ENCODE results near the gene MRPL24. TPM values are rescaled to one million over a fixed set of nuclear protein-coding genes. Genes with fewer than 3 reads are reported as not detected.

MRPL24 gene
- total and polyA plus RNA-seq, 9 of the 15 experiments (the other 6 are each of a cell fraction or from before 2014, with no cell fraction given), result 74.3 to 267 (median 113) TPM

DNA sequence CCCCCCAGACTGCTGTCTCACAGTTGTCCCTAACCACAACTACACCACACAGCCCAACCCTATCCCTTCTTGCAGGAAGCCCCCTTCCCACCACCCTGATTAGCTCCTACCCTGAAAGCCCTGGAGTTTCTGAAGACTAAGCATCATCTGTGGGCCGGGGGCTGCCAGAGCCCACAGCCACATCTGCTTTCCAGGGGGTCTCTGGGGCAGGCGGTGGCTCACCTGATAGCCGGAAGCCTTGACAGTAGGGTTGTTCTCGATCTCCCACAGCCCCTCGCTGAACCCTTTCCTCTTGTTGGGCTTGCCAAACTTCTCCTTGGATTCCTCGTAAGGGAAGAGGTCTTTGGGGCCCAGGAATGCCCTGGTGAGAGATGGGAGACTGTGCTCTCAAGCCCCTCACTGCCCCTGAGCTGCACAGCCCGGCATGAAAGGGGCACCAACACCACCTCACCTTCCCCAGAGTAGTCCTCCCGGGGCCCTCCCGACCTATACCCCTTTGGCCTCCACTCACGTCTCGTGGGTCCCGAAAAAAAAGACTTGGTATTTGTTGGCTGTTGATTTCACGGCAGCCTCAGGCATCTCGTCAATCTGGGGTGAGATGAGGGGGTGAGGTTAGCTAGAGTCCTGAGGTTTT is 4.0 kb upstream of the MRPL24 start (continued):
- TF ChIP-seq, protein P1, sequence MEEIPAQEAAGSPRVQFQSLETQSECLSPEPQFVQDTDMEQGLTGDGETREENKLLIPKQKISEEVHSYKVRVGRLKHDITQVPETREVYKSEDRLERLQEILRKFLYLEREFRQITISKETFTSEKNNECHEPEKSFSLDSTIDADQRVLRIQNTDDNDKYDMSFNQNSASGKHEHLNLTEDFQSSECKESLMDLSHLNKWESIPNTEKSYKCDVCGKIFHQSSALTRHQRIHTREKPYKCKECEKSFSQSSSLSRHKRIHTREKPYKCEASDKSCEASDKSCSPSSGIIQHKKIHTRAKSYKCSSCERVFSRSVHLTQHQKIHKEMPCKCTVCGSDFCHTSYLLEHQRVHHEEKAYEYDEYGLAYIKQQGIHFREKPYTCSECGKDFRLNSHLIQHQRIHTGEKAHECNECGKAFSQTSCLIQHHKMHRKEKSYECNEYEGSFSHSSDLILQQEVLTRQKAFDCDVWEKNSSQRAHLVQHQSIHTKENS (CRISPR knock-in tag; IDR thresholded peaks at IDR 0.05), result no peak
- no peak for TF ChIP-seq MEIS2 (IDR thresholded peaks at IDR 0.05; ENCODE audit: partially characterized antibody)

DNA sequence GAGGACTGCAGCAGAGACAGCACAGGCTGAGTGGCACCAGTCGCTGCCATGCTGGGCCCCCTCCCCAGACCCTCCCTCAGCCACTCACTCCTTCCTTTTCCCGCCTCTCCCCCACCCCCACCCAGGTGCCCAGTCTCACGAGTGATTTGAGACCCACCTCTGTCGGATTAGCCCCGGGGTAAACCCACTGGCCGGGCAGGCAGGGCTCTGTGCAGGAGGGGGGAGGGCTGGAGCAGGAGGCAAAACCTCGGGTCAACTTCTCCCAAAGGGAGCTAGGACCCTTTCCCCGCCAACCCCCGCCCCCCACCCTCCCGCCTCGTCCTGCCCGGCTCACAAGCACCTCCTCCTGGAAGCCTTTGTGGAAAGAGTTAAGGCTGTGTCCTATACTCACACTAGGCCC is 3.5 kb upstream of the MRPL24 start:
- H3K4me1 ChIP-seq (replicated peaks in 1 of 2; ENCODE audit: control insufficient read depth in 2 of 2, insufficient read depth in 2 of 2, low read length in 2 of 2), result peaks cover 44 to 50% of the 10 kb centered on the region in 2 experiments

More for the DNA sequence above, 3.5 kb upstream of the MRPL24 start:
- Histone ChIP-seq H4K20me1 (replicated peaks; ENCODE audit: control insufficient read depth, insufficient read depth, low read length) (peaks cover 26% of the 10 kb centered on the region), H2AFZ (ENCODE audit: low read depth, low read length) (no peak overlapping the region), H3K27me3 (ENCODE audit: control insufficient read depth in 2 of 2, insufficient read depth in 2 of 2, low read length in 2 of 2) (no peaks in the 10 kb centered on the region), H3K79me2 (ENCODE audit: control insufficient read depth, insufficient read depth, low read length) (peaks cover 69% of the 10 kb centered on the region), H3K9me3 (replicated peaks; ENCODE audit: control insufficient read depth, insufficient read depth, low read depth, low read length) (no peaks in the 10 kb centered on the region), H3K36me3 (ENCODE audit: control insufficient read depth, insufficient read depth, low read length) (peaks cover 72% of the 10 kb centered on the region), H3K4me2 (ENCODE audit: insufficient read depth, low read length) (no peak overlapping the region), H3K27ac (ENCODE audit: extremely low read depth, low read depth, low read length) (no peak overlapping the region), H3K9ac (ENCODE audit: insufficient read depth in 1 of 2, low read depth in 2 of 2, low read length in 2 of 2) (no peak overlapping the region; a peak in 1 of 4 replicates), H3K9me1 (ENCODE audit: control insufficient read depth, insufficient read depth, low read length) (no peaks in the 10 kb centered on the region), H3K4me3 (no peak overlapping the region)
- intact Hi-C loops (cut with micrococcal nuclease) (no loop called here), in situ Hi-C loops (cut with MboI) (loop anchor here (25.0 kb wide), 1 partner anchor 1432 kb away; the partner anchor contains the start of genes FDPS, PKLR and RUSC1)
- ChIA-PET POLR2A (interaction anchor here (0.6 to 1.3 kb wide), 3 partner anchors 16 to 213 kb away, joined by 3 to 5 read pairs (median 3); partner anchors contain the start of genes ISG20L2, METTL25B and PRCC), CTCF (ENCODE audit: low intra/inter-chr PET ratio) (no interaction called here)
- FAIRE-seq, result no peak
- no peak for TF ChIP-seq CXXC5 (CRISPR knock-in tag; IDR thresholded peaks at IDR 0.05)
- TF ChIP-seq DIDO1 (tag; IDR thresholded peaks at IDR 0.05; ENCODE audit: low read depth), result no peak
- TF ChIP-seq ZBTB17 (CRISPR knock-in tag; IDR thresholded peaks at IDR 0.05), result no peak
- TF ChIP-seq RBM34 (IDR thresholded peaks at IDR 0.05; ENCODE audit: borderline replicate concordance, insufficient read depth, low read length), result no peak
- TF ChIP-seq NR3C1 (CRISPR knock-in tag; IDR thresholded peaks at IDR 0.05), result no peak
- TF ChIP-seq, protein P2, sequence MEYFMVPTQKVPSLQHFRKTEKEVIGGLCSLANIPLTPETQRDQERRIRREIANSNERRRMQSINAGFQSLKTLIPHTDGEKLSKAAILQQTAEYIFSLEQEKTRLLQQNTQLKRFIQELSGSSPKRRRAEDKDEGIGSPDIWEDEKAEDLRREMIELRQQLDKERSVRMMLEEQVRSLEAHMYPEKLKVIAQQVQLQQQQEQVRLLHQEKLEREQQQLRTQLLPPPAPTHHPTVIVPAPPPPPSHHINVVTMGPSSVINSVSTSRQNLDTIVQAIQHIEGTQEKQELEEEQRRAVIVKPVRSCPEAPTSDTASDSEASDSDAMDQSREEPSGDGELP (CRISPR knock-in tag; IDR thresholded peaks at IDR 0.05; ENCODE audit: borderline replicate concordance), result no peak
- no peak for TF ChIP-seq GABPA (tag; conservative IDR thresholded peaks at IDR 0.05; ENCODE audit: low read depth)
- no peak for TF ChIP-seq ZNF133 (CRISPR knock-in tag; IDR thresholded peaks at IDR 0.05)
- TF ChIP-seq ZNF146 (CRISPR knock-in tag; IDR thresholded peaks at IDR 0.05; ENCODE audit: unreplicated experiment), result no peak
- no peak for TF ChIP-seq GTF2E2 (tag; IDR thresholded peaks at IDR 0.05)
- TF ChIP-seq, protein P3, sequence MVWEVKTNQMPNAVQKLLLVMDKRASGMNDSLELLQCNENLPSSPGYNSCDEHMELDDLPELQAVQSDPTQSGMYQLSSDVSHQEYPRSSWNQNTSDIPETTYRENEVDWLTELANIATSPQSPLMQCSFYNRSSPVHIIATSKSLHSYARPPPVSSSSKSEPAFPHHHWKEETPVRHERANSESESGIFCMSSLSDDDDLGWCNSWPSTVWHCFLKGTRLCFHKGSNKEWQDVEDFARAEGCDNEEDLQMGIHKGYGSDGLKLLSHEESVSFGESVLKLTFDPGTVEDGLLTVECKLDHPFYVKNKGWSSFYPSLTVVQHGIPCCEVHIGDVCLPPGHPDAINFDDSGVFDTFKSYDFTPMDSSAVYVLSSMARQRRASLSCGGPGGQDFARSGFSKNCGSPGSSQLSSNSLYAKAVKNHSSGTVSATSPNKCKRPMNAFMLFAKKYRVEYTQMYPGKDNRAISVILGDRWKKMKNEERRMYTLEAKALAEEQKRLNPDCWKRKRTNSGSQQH (CRISPR knock-in tag; IDR thresholded peaks at IDR 0.05), result no peak
- TF ChIP-seq, protein P4, sequence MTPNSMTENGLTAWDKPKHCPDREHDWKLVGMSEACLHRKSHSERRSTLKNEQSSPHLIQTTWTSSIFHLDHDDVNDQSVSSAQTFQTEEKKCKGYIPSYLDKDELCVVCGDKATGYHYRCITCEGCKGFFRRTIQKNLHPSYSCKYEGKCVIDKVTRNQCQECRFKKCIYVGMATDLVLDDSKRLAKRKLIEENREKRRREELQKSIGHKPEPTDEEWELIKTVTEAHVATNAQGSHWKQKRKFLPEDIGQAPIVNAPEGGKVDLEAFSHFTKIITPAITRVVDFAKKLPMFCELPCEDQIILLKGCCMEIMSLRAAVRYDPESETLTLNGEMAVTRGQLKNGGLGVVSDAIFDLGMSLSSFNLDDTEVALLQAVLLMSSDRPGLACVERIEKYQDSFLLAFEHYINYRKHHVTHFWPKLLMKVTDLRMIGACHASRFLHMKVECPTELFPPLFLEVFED (CRISPR knock-in tag; conservative IDR thresholded peaks at IDR 0.05), result no peak
- BruUV-seq (replicated peaks), result no TSS peak
- DNase-seq (ENCODE audit: extremely low read depth in 1 of 4, low spot score in 3 of 4), result no peak
- ATAC-seq, result no peak
- WGBS (ENCODE audit: insufficient coverage, low coverage, missing lambda C conversion rate), result 93% methylated on average over 5 of the region's 12 CpGs
